Keratinocyte (primary cell): ENCODE measurements around the gene CXXC5. TPM values are rescaled to one million over a fixed set of nuclear protein-coding genes. Genes with fewer than 3 reads are reported as not detected.

ENCODE experiments used
- DNase-seq: peaks from one replicate; pipeline ENCODE4 v3.0.0-alpha.2; 2011; ENCODE audit warnings: low read depth, missing footprints, low spot score
- FAIRE-seq: peaks from 2 replicates; lab custom pipeline; 2011; peaks lifted over from hg19 to GRCh38; lab: Jason Lieb, UNC
- H2AFZ ChIP-seq: 2 replicates; pipeline ENCODE4 v1.6.0; 2012; ENCODE audit warnings: low read length, control low read depth, inconsistent platforms; ENCODE audit not compliant: control insufficient read depth
- H3K27ac ChIP-seq: 2 replicates; pipeline ENCODE4 v1.5.1; 2011; ENCODE audit warnings: low read length; ENCODE audit not compliant: control insufficient read depth, insufficient read depth
- H3K27me3 ChIP-seq: 3 replicates; pipeline ENCODE4 v1.6.0; 2011; ENCODE audit warnings: low read length; ENCODE audit not compliant: control insufficient read depth, insufficient read depth; ENCODE audit errors: extremely low read depth
- H3K36me3 ChIP-seq, 2 experiments: 2 replicates in 1 of 2; 3 replicates in 1 of 2; pipeline ENCODE4 v1.5.1; 2011; ENCODE audit warnings: low read length in 2 of 2, mild to moderate bottlenecking in 1 of 2; ENCODE audit not compliant: control insufficient read depth in 2 of 2, insufficient read depth in 2 of 2; ENCODE audit errors: extremely low read depth in 1 of 2
- H3K4me1 ChIP-seq: 3 replicates; pipeline ENCODE4 v1.5.1; 2011; ENCODE audit warnings: low read length; ENCODE audit not compliant: control insufficient read depth, insufficient read depth; ENCODE audit errors: extremely low read depth
- H3K4me2 ChIP-seq: 3 replicates; pipeline ENCODE4 v1.6.0; 2011; ENCODE audit warnings: low read depth, low read length; ENCODE audit not compliant: control insufficient read depth, insufficient read depth; ENCODE audit errors: extremely low read depth
- H3K4me3 ChIP-seq, 3 experiments: fragments of 200-600 bp in 1 of 3; sonication (generic) in 1 of 3; 2 replicates in 2 of 3; 3 replicates in 1 of 3; pipeline ENCODE4 v1.5.1; 2011 to 2016; ENCODE audit warnings: low read length in 3 of 3, mild to moderate bottlenecking in 3 of 3, control low read depth in 2 of 3, inconsistent platforms in 1 of 3, low read depth in 1 of 3, mixed read lengths in 1 of 3, mixed run types in 1 of 3, moderate library complexity in 1 of 3; ENCODE audit not compliant: control insufficient read depth in 2 of 3, insufficient read depth in 2 of 3; ENCODE audit errors: extremely low read depth in 1 of 3
- H3K79me2 ChIP-seq: 2 replicates; pipeline ENCODE4 v1.6.0; 2012; ENCODE audit warnings: low read length; ENCODE audit not compliant: control insufficient read depth, insufficient read depth
- H3K9ac ChIP-seq: 3 replicates; pipeline ENCODE4 v1.6.0; 2011; ENCODE audit warnings: low read length; ENCODE audit not compliant: control insufficient read depth, insufficient read depth; ENCODE audit errors: extremely low read depth
- H3K9me1 ChIP-seq: 3 replicates; pipeline ENCODE4 v1.6.0; 2011; ENCODE audit warnings: low read length; ENCODE audit not compliant: control insufficient read depth, insufficient read depth; ENCODE audit errors: extremely low read depth
- H3K9me3 ChIP-seq: 2 replicates; pipeline ENCODE4 v1.5.1; 2012; ENCODE audit warnings: low read depth, low read length; ENCODE audit not compliant: control insufficient read depth
- H4K20me1 ChIP-seq: 3 replicates; pipeline ENCODE4 v1.6.0; 2011; ENCODE audit warnings: low read length; ENCODE audit not compliant: control insufficient read depth, insufficient read depth; ENCODE audit errors: extremely low read depth
- EZH2 ChIP-seq: IDR thresholded peaks from one replicate; pipeline ENCODE4 v1.6.1; 2012; ENCODE audit warnings: inconsistent platforms, mild to moderate bottlenecking, low read length, moderate library complexity
- dilution Hi-C: fragments of 300-500 bp; cut with MboI; formaldehyde crosslinking; loops from one replicate; pipeline ENCODE4 v1.7.0; 2020; ENCODE audit warnings: low sequenced_read_pairs; ENCODE audit not compliant: extremely low pct_ligation_motif_present
- polyA plus RNA-seq, 5 experiments: library from polyadenylated mRNA; depleted of rRNA in 3 of 5; stranded (reverse) in 3 of 5; stranded (forward) in 1 of 5; unstranded in 1 of 5; fragments of >200 nt; gene quantifications; 1 replicate in 1 of 5; 2 replicates in 3 of 5; 3 replicates in 1 of 5; pipeline versions ENCODE4 v1.2.1 to v1.2.3, GENCODE V29; 2011 to 2012; ENCODE audit warnings: missing spikeins in 2 of 5, low read depth in 1 of 5, low replicate concordance in 1 of 5
- TF ChIP-seq, protein P1 (sequence below), 3 experiments: IDR thresholded peaks in 1 of 3; conservative IDR thresholded peaks in 1 of 3; optimal IDR thresholded peaks in 1 of 3; 2 replicates in 2 of 3; 3 replicates in 1 of 3; pipeline versions ENCODE3 to v1.5.1; 2011; ENCODE audit warnings: low read length in 3 of 3, mild to moderate bottlenecking in 3 of 3, moderate library complexity in 2 of 3, control low read depth in 1 of 3, inconsistent platforms in 1 of 3; ENCODE audit not compliant: insufficient read depth in 2 of 3; ENCODE audit errors: extremely low read depth in 1 of 3

Gene CXXC5
- polyA plus RNA-seq, 1 donor (not counting 4 experiments of a cell fraction or from before 2014, with no cell fraction given) = 1.0 TPM

DNA sequence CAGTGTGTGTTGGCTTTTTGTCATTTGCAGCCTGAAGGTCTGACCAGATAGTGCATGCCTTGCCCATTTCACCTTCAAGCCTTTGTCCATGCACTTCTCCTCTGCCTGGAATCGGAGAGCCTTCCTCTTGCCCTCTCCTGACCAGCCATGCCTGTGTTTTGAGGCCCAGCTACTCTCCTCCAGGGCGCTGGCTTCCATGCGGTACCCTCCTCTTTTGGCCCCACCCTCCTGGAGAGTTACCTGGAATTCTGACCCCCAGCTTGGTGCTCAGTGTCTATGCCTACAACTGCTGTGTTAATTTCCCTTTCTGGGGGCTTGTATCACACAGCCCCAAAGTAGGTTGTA is 52.5 kb downstream of the CXXC5 start:
- Histone ChIP-seq H3K4me1 (peaks cover 5% of the 10 kb centered on the region), H3K4me3 (no peak overlapping the region), H3K4me2 (no peak overlapping the region), H3K9ac (no peak overlapping the region), H3K36me3 (no peaks in the 10 kb centered on the region), H3K9me3 (no peaks in the 10 kb centered on the region), H4K20me1 (no peaks in the 10 kb centered on the region), H3K9me1 (no peaks in the 10 kb centered on the region), H3K27ac (no peak overlapping the region), H2AFZ (no peak overlapping the region), H3K79me2 (no peaks in the 10 kb centered on the region), H3K27me3 (peaks cover 15% of the 10 kb centered on the region)
- no peak for DNase-seq
- dilution Hi-C loops = no loop called here
- no peak for FAIRE-seq
- TF ChIP-seq, protein P1, sequence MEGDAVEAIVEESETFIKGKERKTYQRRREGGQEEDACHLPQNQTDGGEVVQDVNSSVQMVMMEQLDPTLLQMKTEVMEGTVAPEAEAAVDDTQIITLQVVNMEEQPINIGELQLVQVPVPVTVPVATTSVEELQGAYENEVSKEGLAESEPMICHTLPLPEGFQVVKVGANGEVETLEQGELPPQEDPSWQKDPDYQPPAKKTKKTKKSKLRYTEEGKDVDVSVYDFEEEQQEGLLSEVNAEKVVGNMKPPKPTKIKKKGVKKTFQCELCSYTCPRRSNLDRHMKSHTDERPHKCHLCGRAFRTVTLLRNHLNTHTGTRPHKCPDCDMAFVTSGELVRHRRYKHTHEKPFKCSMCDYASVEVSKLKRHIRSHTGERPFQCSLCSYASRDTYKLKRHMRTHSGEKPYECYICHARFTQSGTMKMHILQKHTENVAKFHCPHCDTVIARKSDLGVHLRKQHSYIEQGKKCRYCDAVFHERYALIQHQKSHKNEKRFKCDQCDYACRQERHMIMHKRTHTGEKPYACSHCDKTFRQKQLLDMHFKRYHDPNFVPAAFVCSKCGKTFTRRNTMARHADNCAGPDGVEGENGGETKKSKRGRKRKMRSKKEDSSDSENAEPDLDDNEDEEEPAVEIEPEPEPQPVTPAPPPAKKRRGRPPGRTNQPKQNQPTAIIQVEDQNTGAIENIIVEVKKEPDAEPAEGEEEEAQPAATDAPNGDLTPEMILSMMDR (optimal IDR thresholded peaks at IDR 0.05 in 1 of 3, IDR thresholded peaks at IDR 0.05 in 1 of 3, conservative IDR thresholded peaks at IDR 0.05 in 1 of 3; ENCODE audit: extremely low read depth in 1 of 3, insufficient read depth in 2 of 3, low read length in 3 of 3) = no peak
- TF ChIP-seq EZH2 = no peak

- DNase-seq (no peak), FAIRE-seq (no peak)
- H3K9me3 ChIP-seq = no peaks in the 10 kb centered on the region
- H3K79me2 ChIP-seq = no peaks in the 10 kb centered on the region
- no peak overlapping the region for H3K9ac ChIP-seq
- H3K4me1 ChIP-seq = peaks cover 5% of the 10 kb centered on the region
- no peak overlapping the region for H3K27ac ChIP-seq
- no peak overlapping the region for H3K4me2 ChIP-seq
- dilution Hi-C loops = no loop called here
- H2AFZ ChIP-seq = no peak overlapping the region
- no peaks in the 10 kb centered on the region for H3K9me1 ChIP-seq
- H4K20me1 ChIP-seq = no peaks in the 10 kb centered on the region
- peaks cover 19% of the 10 kb centered on the region for H3K27me3 ChIP-seq
- H3K36me3 ChIP-seq = no peaks in the 10 kb centered on the region
- TF ChIP-seq, protein P1 (optimal IDR thresholded peaks at IDR 0.05 in 1 of 3, IDR thresholded peaks at IDR 0.05 in 1 of 3, conservative IDR thresholded peaks at IDR 0.05 in 1 of 3; ENCODE audit: extremely low read depth in 1 of 3, insufficient read depth in 2 of 3, low read length in 3 of 3) = no peak
- TF ChIP-seq EZH2 = no peak
- H3K4me3 ChIP-seq = no peak overlapping the region
Observed at GRCh38 chr5:139701056-139701741, 53.0 kb downstream of the CXXC5 start.
